H1 (cell line): Measurements from ENCODE around the gene VPS26A. TPM values are rescaled to one million over a fixed set of nuclear protein-coding genes. Genes with fewer than 3 reads are reported as not detected.

Source experiments
- CTCF ChIA-PET: fragments of 300-600 bp; sonication (Branson Sonifier 250); formaldehyde crosslinking; loops from one replicate; lab custom pipeline; 2021; ENCODE audit not compliant: partially characterized antibody; lab: Charles Lee
- POLR2A ChIA-PET: fragments of 300-600 bp; sonication (Branson Sonifier 250); formaldehyde crosslinking; loops from one replicate; lab custom pipeline; 2021; ENCODE audit warnings: inconsistent platforms; ENCODE audit not compliant: partially characterized antibody; lab: Charles Lee
- DNase-seq, 2 experiments: peaks; one replicate each; pipeline versions ENCODE4 v3.0.0 to v3.0.0-alpha.2; 2010 to 2022; ENCODE audit warnings: low spot score in 2 of 2, low read depth in 1 of 2, mixed read lengths in 1 of 2
- FAIRE-seq: peaks from 2 replicates; lab custom pipeline; 2011; peaks lifted over from hg19 to GRCh38; lab: Jason Lieb, UNC
- H2AFZ ChIP-seq: 2 replicates; pipeline ENCODE4 v1.8.1; 2012; ENCODE audit warnings: low read length, inconsistent platforms
- H2AK5ac ChIP-seq: 2 replicates; pipeline ENCODE4 v1.6.1; 2013; ENCODE audit warnings: low read depth, low read length
- H2BK120ac ChIP-seq: replicated peaks from 2 replicates; pipeline ENCODE3; 2013; ENCODE audit warnings: low read depth, low read length, inconsistent platforms
- H2BK12ac ChIP-seq: 2 replicates; pipeline ENCODE4 v1.6.1; 2013; ENCODE audit warnings: low read depth, low read length
- H2BK15ac ChIP-seq: 2 replicates; pipeline ENCODE4 v1.6.1; 2013; ENCODE audit warnings: low read length
- H2BK20ac ChIP-seq: 2 replicates; pipeline ENCODE4 v1.6.1; 2013; ENCODE audit warnings: low read length
- H2BK5ac ChIP-seq: 2 replicates; pipeline ENCODE4 v1.6.1; 2013; ENCODE audit warnings: low read depth, low read length
- H3K14ac ChIP-seq: 2 replicates; pipeline ENCODE4 v1.6.1; 2013; ENCODE audit warnings: inconsistent platforms; ENCODE audit not compliant: insufficient read length
- H3K18ac ChIP-seq: 2 replicates; pipeline ENCODE4 v1.6.1; 2013; ENCODE audit warnings: low read length; ENCODE audit errors: extremely low read depth
- H3K23ac ChIP-seq: 2 replicates; pipeline ENCODE4 v1.6.1; 2013; ENCODE audit warnings: inconsistent platforms; ENCODE audit not compliant: insufficient read length
- H3K23me2 ChIP-seq: 2 replicates; pipeline ENCODE4 v1.6.1; 2013; ENCODE audit warnings: low read depth, low read length
- H3K27ac ChIP-seq: 2 replicates; pipeline ENCODE4 v1.6.1; 2011; ENCODE audit warnings: low read depth, low read length, inconsistent platforms
- H3K27me3 ChIP-seq, 4 experiments: replicated peaks in 1 of 4; 1 replicate in 1 of 4; 2 replicates in 3 of 4; pipeline versions ENCODE4 v1.6.1 to v1.8.1; 2011 to 2013; ENCODE audit warnings: low read length in 3 of 4, mild to moderate bottlenecking in 3 of 4, inconsistent platforms in 2 of 4, mixed read lengths in 2 of 4, moderate library complexity in 1 of 4; ENCODE audit not compliant: control insufficient read depth in 3 of 4, insufficient read depth in 3 of 4; ENCODE audit errors: extremely low read depth in 1 of 4
- H3K36me3 ChIP-seq, 4 experiments: 2 replicates each; pipeline versions ENCODE4 v1.6.1 to v1.8.1; 2011 to 2013; ENCODE audit warnings: mild to moderate bottlenecking in 4 of 4, low read length in 3 of 4, moderate library complexity in 2 of 4, control low read depth in 1 of 4, inconsistent platforms in 1 of 4; ENCODE audit not compliant: insufficient read depth in 4 of 4, control insufficient read depth in 2 of 4
- H3K4ac ChIP-seq: replicated peaks from 2 replicates; pipeline ENCODE3; 2013; ENCODE audit warnings: low read length, low read depth, mixed read lengths, inconsistent platforms; ENCODE audit not compliant: insufficient read length
- H3K4me1 ChIP-seq, 4 experiments: replicated peaks in 1 of 4; 1 replicate in 1 of 4; 2 replicates in 3 of 4; pipeline versions ENCODE4 v1.6.1 to v1.8.1; 2011 to 2013; ENCODE audit warnings: low read length in 3 of 4, inconsistent platforms in 2 of 4, mixed read lengths in 1 of 4; ENCODE audit not compliant: insufficient read depth in 4 of 4, control insufficient read depth in 3 of 4
- H3K4me2 ChIP-seq, 2 experiments: 2 replicates each; pipeline versions ENCODE4 v1.6.1 to v1.8.1; 2011 to 2013; ENCODE audit warnings: low read depth in 2 of 2, low read length in 2 of 2, control low read depth in 1 of 2, inconsistent platforms in 1 of 2, mild to moderate bottlenecking in 1 of 2; ENCODE audit not compliant: insufficient read depth in 1 of 2
- H3K4me3 ChIP-seq, 4 experiments: fragments of 200-600, 300-600 bp in 1 of 4; sonication (generic), shearing (Covaris generic), sonication (Bioruptor Twin) in 1 of 4; 2 replicates each; pipeline versions ENCODE4 v1.5.1 to v1.8.1; 2011 to 2016; ENCODE audit warnings: low read length in 4 of 4, low read depth in 3 of 4, control low read depth in 2 of 4, inconsistent platforms in 2 of 4, mild to moderate bottlenecking in 2 of 4, mixed read lengths in 1 of 4, moderate library complexity in 1 of 4; ENCODE audit not compliant: insufficient read depth in 2 of 4; ENCODE audit errors: extremely low read depth in 1 of 4
- H3K56ac ChIP-seq: replicated peaks from 2 replicates; pipeline ENCODE3; 2013; ENCODE audit warnings: low read depth, mild to moderate bottlenecking, mixed read lengths, low read length, inconsistent platforms; ENCODE audit not compliant: insufficient read length
- H3K79me1 ChIP-seq: 2 replicates; pipeline ENCODE4 v1.6.1; 2013; ENCODE audit warnings: low read depth, low read length, control low read depth
- H3K79me2 ChIP-seq, 2 experiments: 2 replicates each; pipeline versions ENCODE4 v1.6.1 to v1.8.1; 2012 to 2013; ENCODE audit warnings: low read length in 2 of 2, mild to moderate bottlenecking in 2 of 2, inconsistent platforms in 1 of 2; ENCODE audit not compliant: insufficient read depth in 2 of 2, control insufficient read depth in 1 of 2
- H3K9ac ChIP-seq, 4 experiments: replicated peaks in 1 of 4; 1 replicate in 1 of 4; 2 replicates in 3 of 4; pipeline versions ENCODE4 v1.6.1 to v1.8.1; 2011 to 2013; ENCODE audit warnings: low read depth in 3 of 4, low read length in 3 of 4, control low read depth in 2 of 4, mild to moderate bottlenecking in 2 of 4, moderate library complexity in 2 of 4, inconsistent platforms in 1 of 4; ENCODE audit errors: extremely low read depth in 1 of 4
- H3K9me3 ChIP-seq, 2 experiments: 2 replicates each; pipeline versions ENCODE4 v1.6.1 to v1.8.1; 2012 to 2013; ENCODE audit warnings: mild to moderate bottlenecking in 2 of 2, moderate library complexity in 2 of 2, control low read depth in 1 of 2, inconsistent platforms in 1 of 2, low read depth in 1 of 2, low read length in 1 of 2, mixed read lengths in 1 of 2; ENCODE audit not compliant: insufficient read depth in 2 of 2
- H4K20me1 ChIP-seq, 2 experiments: replicated peaks in 1 of 2; 2 replicates each; pipeline versions ENCODE3 to v1.8.1; 2011 to 2013; ENCODE audit warnings: inconsistent platforms in 2 of 2, low read length in 2 of 2, mild to moderate bottlenecking in 1 of 2; ENCODE audit not compliant: insufficient read depth in 2 of 2, control insufficient read depth in 1 of 2
- H4K5ac ChIP-seq: 2 replicates; pipeline ENCODE4 v1.6.1; 2013; ENCODE audit warnings: low read length, low read depth, mixed read lengths, inconsistent platforms; ENCODE audit not compliant: insufficient read length
- H4K8ac ChIP-seq: 2 replicates; pipeline ENCODE4 v1.8.0; 2013; ENCODE audit warnings: mild to moderate bottlenecking, moderate library complexity, low read length, inconsistent platforms; ENCODE audit not compliant: insufficient read depth; ENCODE audit errors: extremely low read depth
- H4K91ac ChIP-seq: replicated peaks from 2 replicates; pipeline ENCODE3; 2013; ENCODE audit warnings: low read length, mixed read lengths, inconsistent platforms; ENCODE audit not compliant: insufficient read length
- CEBPB ChIP-seq: IDR thresholded peaks from 2 replicates; pipeline ENCODE4 v1.6.1; 2012; ENCODE audit warnings: low read depth, low read length
- RBBP5 ChIP-seq: IDR thresholded peaks from 2 replicates; pipeline ENCODE4 v1.7.1; 2012; ENCODE audit warnings: low read depth, mild to moderate bottlenecking, inconsistent platforms, low read length, moderate library complexity, borderline replicate concordance
- WGBS, 2 experiments: shearing (Covaris generic) in 1 of 2; methylation state at CpG; one replicate each; pipeline versions ENCODE4 v1.1.6 to v1.1.7; 2013 to 2015; ENCODE audit warnings: low lambda C conversion rate in 2 of 2, mixed read lengths in 2 of 2, inconsistent platforms in 1 of 2, low coverage in 1 of 2, missing lambda C conversion rate in 1 of 2; ENCODE audit not compliant: insufficient replicate concordance in 2 of 2, insufficient coverage in 1 of 2, insufficient read length in 1 of 2; ENCODE audit errors: extremely low coverage in 1 of 2, missing lambda C conversion rate in 1 of 2; 5-methylcytosine and 5-hydroxymethylcytosine counted together
- polyA plus RNA-seq, 7 experiments: library from polyadenylated mRNA; depleted of rRNA in 3 of 7; stranded (reverse) in 5 of 7; unstranded in 2 of 7; fragments of >200 nt in 5 of 7; fragments of 200-250 nt in 2 of 7; gene quantifications; 1 replicate in 5 of 7; 2 replicates in 1 of 7; 4 replicates in 1 of 7; pipeline versions ENCODE4 v1.2.1 to v1.2.3, GENCODE V29; 2011 to 2013; ENCODE audit warnings: missing spikeins in 2 of 7, mixed read lengths in 2 of 7
- total RNA-seq: library from RNA; stranded (reverse); fragmentation: NEBNext Ultra II Directional; extraction: Animal tissue kit (Norgen Biotek cat#: 25700); gene quantifications from 2 replicates; pipeline ENCODE4 v1.2.1, GENCODE V29; 2021

The VPS26A gene
- total and polyA plus RNA-seq, 2 of the 8 experiments (the other 6 are each of a cell fraction or from before 2014, with no cell fraction given): 10.7 to 44.8 TPM

GRCh38 chr10:69179089-69179742 lies 55.2 kb downstream of the VPS26A start:
- H2AFZ ChIP-seq: peak overlapping the region; percentile 81
- TF ChIP-seq RBBP5: no peak
- peak; percentile 44; the same call in 1 of the 2 replicates for TF ChIP-seq CEBPB
- no peak overlapping the region; the same call in 1 of the 2 replicates for H2AK5ac ChIP-seq
- peaks cover 0 to 3% (median 0%) of the 10 kb centered on the region in 4 experiments; a peak in 2 of 8 replicates for H3K36me3 ChIP-seq
- no peak overlapping the region for H3K4ac ChIP-seq
- no peak overlapping the region for H2BK5ac ChIP-seq
- no peak overlapping the region for H3K56ac ChIP-seq
- H2BK120ac ChIP-seq: no peak overlapping the region
- H3K23ac ChIP-seq: no peak overlapping the region
- peaks cover 7% of the 10 kb centered on the region for H3K23me2 ChIP-seq
- 61% methylated on average over 21 of the region's 21 CpGs; no CpG with 5 or more reads in 1 of the 2 experiments for WGBS, 2 experiments
- no peak overlapping the region for H4K91ac ChIP-seq
- no peaks in the 10 kb centered on the region for H3K9me3 ChIP-seq
- H3K9ac ChIP-seq: peak overlapping the region; percentile 52 to 96 (median 90)
- DNase-seq (peak in 1 of 2 experiments; percentile 47), FAIRE-seq (no peak)
- peaks cover 0 to 10% (median 2%) of the 10 kb centered on the region in 4 experiments; a peak in 5 of 7 replicates for H3K4me1 ChIP-seq
- no peak overlapping the region for H4K5ac ChIP-seq
- peaks cover 2 to 3% of the 10 kb centered on the region in 2 experiments for H4K20me1 ChIP-seq
- no peaks in the 10 kb centered on the region; the same call in 1 of the 2 replicates for H3K79me1 ChIP-seq
- no peak overlapping the region for H3K14ac ChIP-seq
- H4K8ac ChIP-seq: peak overlapping the region; percentile 87; the same call in 1 of the 2 replicates
- peak overlapping the region; percentile 98 for H3K27ac ChIP-seq
- no peaks in the 10 kb centered on the region for H3K27me3 ChIP-seq
- H3K4me3 ChIP-seq: peak overlapping the region; percentile 88 to 99 (median 95)
- peaks cover 19 to 40% of the 10 kb centered on the region in 2 experiments for H3K79me2 ChIP-seq
- H2BK12ac ChIP-seq: no peak overlapping the region; the same call in 1 of the 2 replicates
- POLR2A ChIA-PET: interaction anchor here (0.9 to 1.9 kb wide), 15 partner anchors 8 to 187 kb away, joined by 3 to 6 read pairs (median 4); no protein-coding TSS in a partner anchor
- H2BK15ac ChIP-seq: no peak overlapping the region
- no peak overlapping the region for H2BK20ac ChIP-seq
- H3K4me2 ChIP-seq: peak overlapping the region; percentile 53 to 84
- no peak overlapping the region for H3K18ac ChIP-seq
- CTCF ChIA-PET: no interaction called here
